ENCODE data around the gene PFN3. TPM values are rescaled to one million over a fixed set of nuclear protein-coding genes. Genes with fewer than 3 reads are reported as not detected.
A peak's percentile ranks its signal among the peaks of the same experiment; 100 is the strongest.

Gene PFN3
- total and polyA plus RNA-seq, 4 donors = 0.32 to 1.00 TPM; not detected in 2

DNA sequence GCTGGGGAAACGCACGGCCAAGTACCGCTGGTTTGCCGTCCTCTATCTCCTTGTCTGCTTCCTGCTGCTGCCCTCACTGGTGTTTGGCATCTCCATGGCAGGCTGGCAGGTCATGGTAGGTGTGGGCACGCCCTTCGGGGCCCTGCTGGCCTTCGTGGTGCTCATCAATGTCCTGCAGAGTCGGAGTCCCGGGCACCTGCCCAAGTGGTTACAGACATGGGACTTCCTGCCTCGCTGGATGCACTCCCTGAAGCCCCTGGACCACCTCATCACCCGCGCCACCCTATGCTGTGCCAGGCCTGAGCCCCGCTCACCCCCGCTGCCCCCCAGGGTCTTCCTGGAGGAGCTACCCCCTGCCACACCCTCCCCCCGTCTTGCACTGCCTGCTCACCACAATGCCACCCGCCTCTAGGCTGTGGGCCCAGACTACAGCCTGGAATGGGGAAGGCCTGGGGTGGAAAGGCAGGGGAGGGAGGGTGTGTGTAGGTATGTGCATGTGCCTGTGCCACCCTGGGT lies 2.5 kb downstream of the PFN3 start:
- no peaks in the 10 kb centered on the region for H3K36me3 ChIP-seq (ENCODE audit: control insufficient read depth, insufficient read depth, low read length)
- H3K27me3 ChIP-seq (ENCODE audit: control insufficient read depth, insufficient read depth, low read length) = peaks cover 56% of the 10 kb centered on the region
- no peaks in the 10 kb centered on the region for H3K9me3 ChIP-seq (ENCODE audit: control insufficient read depth, insufficient read depth, low read length)
- DNase-seq (ENCODE audit: low read depth in 4 of 6, low spot score in 6 of 6) = no peak
- H3K4me1 ChIP-seq (ENCODE audit: control insufficient read depth, insufficient read depth, low read length) = peaks cover 26% of the 10 kb centered on the region
- H3K27ac ChIP-seq (ENCODE audit: low read depth, low read length) = no peak overlapping the region
- H3K4me3 ChIP-seq (ENCODE audit: low read depth, low read length) = no peak overlapping the region
- WGBS (ENCODE audit: insufficient coverage) = 84% methylated on average over 12 of the region's 16 CpGs

DNA sequence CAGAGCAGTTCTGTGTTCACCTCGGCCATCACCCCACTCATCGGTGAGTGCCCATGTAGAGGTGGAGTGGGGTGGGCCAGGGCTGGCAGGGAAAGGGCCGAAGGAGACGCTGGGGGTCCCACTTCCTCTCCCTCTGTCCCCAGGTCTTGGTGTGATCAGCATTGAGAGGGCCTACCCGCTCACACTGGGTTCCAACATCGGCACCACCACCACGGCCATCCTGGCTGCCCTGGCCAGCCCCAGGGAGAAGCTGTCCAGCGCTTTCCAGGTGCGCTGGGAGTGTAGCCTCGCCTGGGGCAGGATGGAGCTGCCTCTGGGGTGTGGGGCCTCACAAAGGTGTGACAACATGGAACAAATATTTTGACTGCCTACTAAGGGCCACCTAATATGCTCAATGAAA lies 3.7 kb downstream of the PFN3 start:
- DNase-seq (ENCODE audit: low read depth in 4 of 6, low spot score in 6 of 6) = no peak
- Histone ChIP-seq H3K9me3 (ENCODE audit: control insufficient read depth, insufficient read depth, low read length) (no peaks in the 10 kb centered on the region), H3K4me1 (ENCODE audit: control insufficient read depth, insufficient read depth, low read length) (peaks cover 15% of the 10 kb centered on the region), H3K4me3 (ENCODE audit: low read depth, low read length) (no peak overlapping the region), H3K36me3 (ENCODE audit: control insufficient read depth, insufficient read depth, low read length) (no peaks in the 10 kb centered on the region), H3K27me3 (ENCODE audit: control insufficient read depth, insufficient read depth, low read length) (peaks cover 45% of the 10 kb centered on the region), H3K27ac (ENCODE audit: low read depth, low read length) (no peak overlapping the region)
- WGBS (ENCODE audit: insufficient coverage) = 86% methylated on average over 9 of the region's 10 CpGs

- Histone ChIP-seq H3K9me3 (ENCODE audit: control insufficient read depth, insufficient read depth, low read length) (no peaks in the 10 kb centered on the region), H3K36me3 (ENCODE audit: control insufficient read depth, insufficient read depth, low read length) (no peaks in the 10 kb centered on the region), H3K4me1 (ENCODE audit: control insufficient read depth, insufficient read depth, low read length) (peaks cover 18% of the 10 kb centered on the region), H3K4me3 (ENCODE audit: low read depth, low read length) (no peak overlapping the region), H3K27ac (ENCODE audit: low read depth, low read length) (no peak overlapping the region), H3K27me3 (ENCODE audit: control insufficient read depth, insufficient read depth, low read length) (peaks cover 38% of the 10 kb centered on the region)
- WGBS (ENCODE audit: insufficient coverage) = 33% methylated on average over 5 of the region's 8 CpGs
- DNase-seq (ENCODE audit: low read depth in 4 of 6, low spot score in 6 of 6) = no peak
Observed at GRCh38 chr5:177396078-177396477, 4.4 kb downstream of the PFN3 start.

- no peak overlapping the region for H3K4me3 ChIP-seq (ENCODE audit: low read depth, low read length)
- H3K9me3 ChIP-seq (ENCODE audit: control insufficient read depth, insufficient read depth, low read length) = no peaks in the 10 kb centered on the region
- no peak overlapping the region for H3K27ac ChIP-seq (ENCODE audit: low read depth, low read length)
- no peaks in the 10 kb centered on the region for H3K36me3 ChIP-seq (ENCODE audit: control insufficient read depth, insufficient read depth, low read length)
- WGBS (ENCODE audit: insufficient coverage) = 82% methylated on average over 5 of the region's 5 CpGs
- no peak for DNase-seq (ENCODE audit: low read depth in 4 of 6, low spot score in 6 of 6)
- peaks cover 23% of the 10 kb centered on the region for H3K27me3 ChIP-seq (ENCODE audit: control insufficient read depth, insufficient read depth, low read length)
- H3K4me1 ChIP-seq (ENCODE audit: control insufficient read depth, insufficient read depth, low read length) = peaks cover 19% of the 10 kb centered on the region
Observed at GRCh38 chr5:177393990-177394389, 6.5 kb downstream of the PFN3 start.

DNA sequence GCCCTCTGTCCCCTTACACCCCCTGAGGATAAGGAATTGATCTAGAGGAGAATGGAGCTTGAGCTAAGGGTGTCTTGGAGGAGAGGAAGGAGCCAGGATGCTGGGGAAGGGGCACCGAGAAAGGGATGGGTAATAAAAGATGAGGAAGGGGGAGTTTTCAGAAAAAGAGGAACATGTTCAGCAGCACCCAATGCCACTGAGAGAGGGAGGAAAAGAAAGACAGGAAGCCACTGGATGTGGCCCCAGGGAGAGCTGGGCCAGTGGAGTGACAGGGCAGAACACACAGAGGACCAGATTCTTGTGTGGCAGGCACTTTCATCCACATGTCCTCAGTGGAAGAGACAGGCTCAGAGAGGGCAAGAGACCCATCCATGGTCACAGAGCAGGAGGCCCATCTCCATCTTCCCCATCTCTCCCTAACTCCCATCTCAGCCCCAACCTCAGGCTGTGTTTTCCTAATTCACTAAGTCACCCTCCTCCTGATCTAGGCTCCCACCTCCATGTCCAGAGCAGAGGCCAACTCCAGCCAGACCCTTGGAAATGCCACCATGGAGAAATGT lies 7.2 kb downstream of the PFN3 start:
- Histone ChIP-seq H3K4me3 (ENCODE audit: low read depth, low read length) (no peak overlapping the region), H3K27ac (ENCODE audit: low read depth, low read length) (no peak overlapping the region), H3K36me3 (ENCODE audit: control insufficient read depth, insufficient read depth, low read length) (no peaks in the 10 kb centered on the region), H3K4me1 (ENCODE audit: control insufficient read depth, insufficient read depth, low read length) (peaks cover 19% of the 10 kb centered on the region), H3K27me3 (ENCODE audit: control insufficient read depth, insufficient read depth, low read length) (peaks cover 19% of the 10 kb centered on the region), H3K9me3 (ENCODE audit: control insufficient read depth, insufficient read depth, low read length) (no peaks in the 10 kb centered on the region)
- WGBS (ENCODE audit: insufficient coverage) = 47% methylated on average over 1 of the region's 1 CpG
- DNase-seq (ENCODE audit: low read depth in 4 of 6, low spot score in 6 of 6) = no peak

GRCh38 chr5:177392765-177393164 lies 7.7 kb downstream of the PFN3 start:
- WGBS (ENCODE audit: insufficient coverage) = 57% methylated on average over 4 of the region's 5 CpGs
- peaks cover 14% of the 10 kb centered on the region for H3K27me3 ChIP-seq (ENCODE audit: control insufficient read depth, insufficient read depth, low read length)

GRCh38 chr5:177390363-177391300 lies 9.8 kb downstream of the PFN3 start:
- no peak overlapping the region for H3K4me3 ChIP-seq (ENCODE audit: low read depth, low read length)
- 42% methylated on average over 8 of the region's 13 CpGs for WGBS (ENCODE audit: insufficient coverage)
- H3K4me1 ChIP-seq (ENCODE audit: control insufficient read depth, insufficient read depth, low read length) = peaks cover 19% of the 10 kb centered on the region
- DNase-seq (ENCODE audit: low read depth in 4 of 6, low spot score in 6 of 6) = peak in 3 of 6 donors; percentile 79 to 97 (median 95)
- H3K36me3 ChIP-seq (ENCODE audit: control insufficient read depth, insufficient read depth, low read length) = no peaks in the 10 kb centered on the region
- H3K27me3 ChIP-seq (ENCODE audit: control insufficient read depth, insufficient read depth, low read length) = peaks cover 6% of the 10 kb centered on the region
- no peak overlapping the region for H3K27ac ChIP-seq (ENCODE audit: low read depth, low read length)
- H3K9me3 ChIP-seq (ENCODE audit: control insufficient read depth, insufficient read depth, low read length) = no peaks in the 10 kb centered on the region

More at GRCh38 chr5:177392765-177393164, 7.7 kb downstream of the PFN3 start:
- Histone ChIP-seq H3K27ac (ENCODE audit: low read depth, low read length) (no peak overlapping the region), H3K9me3 (ENCODE audit: control insufficient read depth, insufficient read depth, low read length) (no peaks in the 10 kb centered on the region), H3K4me3 (ENCODE audit: low read depth, low read length) (no peak overlapping the region), H3K4me1 (ENCODE audit: control insufficient read depth, insufficient read depth, low read length) (peaks cover 19% of the 10 kb centered on the region), H3K36me3 (ENCODE audit: control insufficient read depth, insufficient read depth, low read length) (no peaks in the 10 kb centered on the region)
- no peak for DNase-seq (ENCODE audit: low read depth in 4 of 6, low spot score in 6 of 6)

- peaks cover 6% of the 10 kb centered on the region for H3K27me3 ChIP-seq (ENCODE audit: control insufficient read depth, insufficient read depth, low read length)
- DNase-seq (ENCODE audit: low read depth in 4 of 6, low spot score in 6 of 6) = no peak
- no peaks in the 10 kb centered on the region for H3K9me3 ChIP-seq (ENCODE audit: control insufficient read depth, insufficient read depth, low read length)
- no peaks in the 10 kb centered on the region for H3K36me3 ChIP-seq (ENCODE audit: control insufficient read depth, insufficient read depth, low read length)
- H3K4me3 ChIP-seq (ENCODE audit: low read depth, low read length) = no peak overlapping the region
- peaks cover 19% of the 10 kb centered on the region for H3K4me1 ChIP-seq (ENCODE audit: control insufficient read depth, insufficient read depth, low read length)
- 65% methylated on average over 20 of the region's 21 CpGs for WGBS (ENCODE audit: insufficient coverage)
- no peak overlapping the region for H3K27ac ChIP-seq (ENCODE audit: low read depth, low read length)
Observed at GRCh38 chr5:177389241-177390169, 11.0 kb downstream of the PFN3 start.

- 90% methylated on average over 8 of the region's 10 CpGs for WGBS (ENCODE audit: insufficient coverage)
- DNase-seq (ENCODE audit: low read depth in 4 of 6, low spot score in 6 of 6) = no peak
- H3K9me3 ChIP-seq (ENCODE audit: control insufficient read depth, insufficient read depth, low read length) = no peaks in the 10 kb centered on the region
- H3K4me3 ChIP-seq (ENCODE audit: low read depth, low read length) = no peak overlapping the region
- H3K27me3 ChIP-seq (ENCODE audit: control insufficient read depth, insufficient read depth, low read length) = peaks cover 6% of the 10 kb centered on the region
- H3K36me3 ChIP-seq (ENCODE audit: control insufficient read depth, insufficient read depth, low read length) = no peaks in the 10 kb centered on the region
- H3K4me1 ChIP-seq (ENCODE audit: control insufficient read depth, insufficient read depth, low read length) = peaks cover 19% of the 10 kb centered on the region
- H3K27ac ChIP-seq (ENCODE audit: low read depth, low read length) = no peak overlapping the region
Observed at GRCh38 chr5:177388521-177389052, 11.9 kb downstream of the PFN3 start.

All from spinal cord (tissue), 10 donors.